Stomach smooth muscle (tissue), 2 donors: ENCODE measurements around the gene BRMS1.
"Not testable (repeated sequence)": the region's sequence is repeated elsewhere in the genome, so short reads cannot be mapped to it uniquely, and the experiment has no call there.

Experiments used
- H3K27ac ChIP-seq: one replicate; pipeline ENCODE4 v1.7.0; 2013; ENCODE audit warnings: mild to moderate bottlenecking, low read length, inconsistent platforms
- H3K27me3 ChIP-seq, 2 donors: one replicate each; pipeline ENCODE4 v1.7.0; 2013; ENCODE audit warnings: low read length in 2 of 2; ENCODE audit not compliant: insufficient read depth in 2 of 2, control insufficient read depth in 1 of 2
- H3K36me3 ChIP-seq, 2 donors: one replicate each; pipeline ENCODE4 v1.7.0; 2013; ENCODE audit warnings: low read length in 2 of 2; ENCODE audit not compliant: control insufficient read depth in 2 of 2, insufficient read depth in 2 of 2
- H3K4me1 ChIP-seq: one replicate; pipeline ENCODE4 v1.7.0; 2013; ENCODE audit warnings: low read length; ENCODE audit not compliant: control insufficient read depth, insufficient read depth
- H3K4me3 ChIP-seq, 2 donors: one replicate each; pipeline ENCODE4 v1.7.0; 2013; ENCODE audit warnings: low read length in 2 of 2
- H3K9ac ChIP-seq, 2 donors: one replicate each; pipeline ENCODE4 v1.7.0; 2013; ENCODE audit warnings: low read length in 2 of 2, mild to moderate bottlenecking in 1 of 2
- H3K9me3 ChIP-seq, 2 donors: one replicate each; pipeline ENCODE4 v1.7.0; 2013; ENCODE audit warnings: low read length in 2 of 2; ENCODE audit not compliant: control insufficient read depth in 2 of 2
- donor health status: healthy.
- donor health status: Pancreatic carcinoma.

Gene BRMS1

GRCh38 chr11:66362481-66363147 lies 17.7 kb upstream of the BRMS1 start:
- no peak overlapping the region for H3K9ac ChIP-seq
- no peaks in the 10 kb centered on the region for H3K36me3 ChIP-seq
- no peak overlapping the region for H3K27ac ChIP-seq
- no peaks in the 10 kb centered on the region for H3K9me3 ChIP-seq
- H3K27me3 ChIP-seq, result no peaks in the 10 kb centered on the region
- peaks cover 2% of the 10 kb centered on the region for H3K4me1 ChIP-seq
- H3K4me3 ChIP-seq, result no peak overlapping the region

- H3K4me3 ChIP-seq, result no peak overlapping the region
- no peak overlapping the region for H3K27ac ChIP-seq
- H3K9ac ChIP-seq, result no peak overlapping the region
- peaks cover 2% of the 10 kb centered on the region for H3K4me1 ChIP-seq
- no peaks in the 10 kb centered on the region for H3K9me3 ChIP-seq
- no peaks in the 10 kb centered on the region for H3K36me3 ChIP-seq
- no peaks in the 10 kb centered on the region for H3K27me3 ChIP-seq
These were observed 16.6 kb upstream of the BRMS1 start for GRCh38 chr11:66361502-66361941.

GRCh38 chr11:66360406-66361073 lies 15.6 kb upstream of the BRMS1 start:
- H3K36me3 ChIP-seq, result no peaks in the 10 kb centered on the region
- H3K9ac ChIP-seq, result no peak overlapping the region
- H3K27me3 ChIP-seq, result no peaks in the 10 kb centered on the region
- H3K27ac ChIP-seq, result no peak overlapping the region
- H3K4me1 ChIP-seq, result peaks cover 2% of the 10 kb centered on the region
- H3K4me3 ChIP-seq, result no peak overlapping the region
- no peaks in the 10 kb centered on the region for H3K9me3 ChIP-seq

- no peak overlapping the region for H3K9ac ChIP-seq
- no peaks in the 10 kb centered on the region for H3K36me3 ChIP-seq
- H3K27ac ChIP-seq, result no peak overlapping the region
- H3K4me3 ChIP-seq, result no peak overlapping the region
- H3K27me3 ChIP-seq, result no peaks in the 10 kb centered on the region
- H3K4me1 ChIP-seq, result peaks cover 2% of the 10 kb centered on the region
- H3K9me3 ChIP-seq, result no peaks in the 10 kb centered on the region
These were observed 14.8 kb upstream of the BRMS1 start for GRCh38 chr11:66359662-66360087.

- H3K4me3 ChIP-seq, H3K36me3 ChIP-seq, H3K27me3 ChIP-seq, H3K9ac ChIP-seq, H3K9me3 ChIP-seq, H3K27ac ChIP-seq: not testable (repeated sequence)
- peaks cover 22% of the 10 kb centered on the region for H3K4me1 ChIP-seq
These were observed 5.8 kb upstream of the BRMS1 start for GRCh38 chr11:66350560-66351235.

- Histone ChIP-seq H3K27ac (no peak overlapping the region), H3K27me3 (no peaks in the 10 kb centered on the region), H3K36me3 (no peaks in the 10 kb centered on the region), H3K4me3 (no peak overlapping the region), H3K4me1 (peaks cover 36% of the 10 kb centered on the region), H3K9ac (no peak overlapping the region), H3K9me3 (no peaks in the 10 kb centered on the region)
These were observed 4.1 kb upstream of the BRMS1 start for GRCh38 chr11:66349084-66349386.

- peak within 1 kb of the TSS; percentile 86 to 97 for H3K9ac ChIP-seq
- H3K27me3 ChIP-seq, result no peaks in the 10 kb centered on the region
- peak within 1 kb of the TSS; percentile 82 for H3K27ac ChIP-seq
- no peaks in the 10 kb centered on the region for H3K9me3 ChIP-seq
- H3K4me1 ChIP-seq, result peaks cover 46% of the 10 kb centered on the region
- H3K4me3 ChIP-seq, result peak within 1 kb of the TSS; percentile 78 to 98
- peaks cover 3 to 7% of the 10 kb centered on the region in 2 donors for H3K36me3 ChIP-seq
These were observed 2.7 kb upstream of the BRMS1 start, which contains the start of gene B4GAT1 for GRCh38 chr11:66347425-66348276. Gene B4GAT1, minus strand, starts transcription at chr11:66347629. Its CDS starts 84 bp downstream, at chr11:66347545.

GRCh38 chr11:66346476-66347424 lies 1.8 kb upstream of the BRMS1 start:
- peak overlapping the region; percentile 86 to 97 for H3K9ac ChIP-seq
- peak overlapping the region; percentile 82 for H3K27ac ChIP-seq
- H3K4me1 ChIP-seq, result peaks cover 46% of the 10 kb centered on the region
- no peaks in the 10 kb centered on the region for H3K27me3 ChIP-seq
- no peaks in the 10 kb centered on the region for H3K9me3 ChIP-seq
- H3K4me3 ChIP-seq, result peak overlapping the region; percentile 78 to 98
- peaks cover 9 to 11% of the 10 kb centered on the region in 2 donors for H3K36me3 ChIP-seq

- H3K9ac ChIP-seq, result peak overlapping the region; percentile 86 to 96
- peaks cover 22 to 23% of the 10 kb centered on the region in 2 donors for H3K36me3 ChIP-seq
- no peaks in the 10 kb centered on the region for H3K9me3 ChIP-seq
- peak overlapping the region; percentile 78 to 98 for H3K4me3 ChIP-seq
- peak overlapping the region; percentile 76 for H3K27ac ChIP-seq
- H3K4me1 ChIP-seq, result peaks cover 46% of the 10 kb centered on the region
- no peaks in the 10 kb centered on the region for H3K27me3 ChIP-seq
These were observed 379 bp upstream of the BRMS1 start for GRCh38 chr11:66345316-66345649.
